Measurements from ENCODE around the gene PCDHGB4. TPM values are rescaled to one million over a fixed set of nuclear protein-coding genes. Genes with fewer than 3 reads are reported as not detected.
"Not testable (repeated sequence)": the region's sequence is repeated elsewhere in the genome, so short reads cannot be mapped to it uniquely, and the experiment has no call there.

Gene PCDHGB4
- total RNA-seq, 1 experiment from 2014 or later = 0.07 TPM

DNA sequence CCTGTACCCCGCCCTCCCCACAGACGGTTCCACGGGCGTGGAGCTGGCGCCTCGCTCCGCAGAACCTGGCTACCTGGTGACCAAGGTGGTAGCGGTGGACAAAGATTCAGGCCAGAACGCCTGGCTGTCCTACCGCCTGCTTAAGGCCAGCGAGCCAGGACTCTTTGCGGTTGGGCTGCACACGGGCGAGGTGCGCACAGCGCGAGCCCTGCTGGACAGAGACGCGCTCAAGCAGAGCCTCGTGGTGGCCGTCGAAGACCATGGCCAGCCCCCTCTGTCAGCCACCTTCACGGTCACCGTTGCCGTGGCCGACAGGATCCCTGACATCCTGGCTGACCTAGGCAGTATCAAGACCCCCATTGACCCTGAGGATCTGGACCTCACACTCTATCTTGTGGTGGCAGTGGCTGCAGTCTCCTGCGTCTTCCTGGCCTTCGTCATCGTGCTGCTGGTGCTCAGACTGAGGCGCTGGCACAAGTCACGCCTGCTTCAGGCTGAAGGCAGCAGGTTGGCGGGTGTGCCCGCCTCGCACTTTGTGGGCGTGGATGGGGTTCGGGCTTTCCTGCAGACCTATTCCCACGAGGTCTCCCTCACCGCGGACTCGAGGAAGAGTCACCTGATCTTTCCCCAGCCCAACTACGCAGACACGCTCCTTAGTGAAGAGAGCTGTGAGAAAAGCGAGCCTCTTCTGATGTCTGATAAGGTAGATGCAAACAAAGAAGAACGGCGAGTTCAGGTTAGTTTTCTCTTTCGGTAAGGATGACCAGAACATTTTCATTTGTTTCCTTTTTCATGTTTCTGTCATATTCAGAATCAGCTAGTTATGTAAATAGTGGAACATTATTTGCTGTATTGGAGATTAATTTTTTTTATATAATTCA, 21.2 kb upstream of the PCDHGB4 start:
- no peak for DNase-seq (ENCODE audit: low spot score)

DNA sequence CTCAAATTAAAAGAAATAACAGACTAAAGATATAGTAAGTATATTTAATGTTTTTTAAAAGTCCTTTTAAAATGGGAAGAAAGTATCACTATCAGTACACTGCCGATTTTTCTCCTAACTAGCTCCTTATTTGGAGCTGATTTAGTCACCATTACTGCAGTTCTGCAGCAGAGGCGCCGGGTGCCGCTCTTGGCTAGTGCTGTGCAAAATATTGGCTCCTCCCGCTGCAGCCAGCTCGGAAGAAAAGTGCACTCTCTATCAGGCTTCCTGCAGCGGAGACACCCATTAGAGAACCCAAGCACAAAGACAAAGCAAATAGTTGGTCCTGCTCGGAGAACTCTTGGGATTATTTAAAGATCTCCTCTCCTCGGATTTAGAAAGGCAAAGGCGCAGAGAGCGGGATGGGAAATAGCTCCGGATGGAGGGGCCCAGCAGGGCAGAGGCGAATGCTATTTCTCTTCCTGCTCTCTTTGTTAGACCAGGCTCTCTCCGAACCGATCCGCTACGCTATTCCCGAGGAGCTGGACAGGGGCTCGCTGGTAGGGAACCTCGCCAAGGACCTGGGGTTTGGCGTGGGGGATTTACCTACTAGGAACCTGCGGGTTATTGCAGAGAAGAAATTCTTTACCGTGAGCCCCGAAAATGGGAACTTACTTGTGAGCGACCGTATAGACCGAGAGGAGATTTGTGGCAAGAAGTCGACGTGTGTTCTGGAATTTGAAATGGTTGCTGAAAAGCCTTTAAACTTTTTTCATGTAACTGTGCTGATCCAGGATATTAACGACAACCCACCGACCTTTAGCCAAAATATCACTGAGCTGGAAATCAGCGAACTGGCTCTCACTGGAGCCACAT, 17.3 kb upstream of the PCDHGB4 start, which contains the start of gene PCDHGB3:
PCDHGB3 (plus strand) TSS at position 249 of the 855 bp plus-strand sequence; CDS start at position 402, 153 bp downstream.
- no peak for DNase-seq (ENCODE audit: low spot score)

DNA sequence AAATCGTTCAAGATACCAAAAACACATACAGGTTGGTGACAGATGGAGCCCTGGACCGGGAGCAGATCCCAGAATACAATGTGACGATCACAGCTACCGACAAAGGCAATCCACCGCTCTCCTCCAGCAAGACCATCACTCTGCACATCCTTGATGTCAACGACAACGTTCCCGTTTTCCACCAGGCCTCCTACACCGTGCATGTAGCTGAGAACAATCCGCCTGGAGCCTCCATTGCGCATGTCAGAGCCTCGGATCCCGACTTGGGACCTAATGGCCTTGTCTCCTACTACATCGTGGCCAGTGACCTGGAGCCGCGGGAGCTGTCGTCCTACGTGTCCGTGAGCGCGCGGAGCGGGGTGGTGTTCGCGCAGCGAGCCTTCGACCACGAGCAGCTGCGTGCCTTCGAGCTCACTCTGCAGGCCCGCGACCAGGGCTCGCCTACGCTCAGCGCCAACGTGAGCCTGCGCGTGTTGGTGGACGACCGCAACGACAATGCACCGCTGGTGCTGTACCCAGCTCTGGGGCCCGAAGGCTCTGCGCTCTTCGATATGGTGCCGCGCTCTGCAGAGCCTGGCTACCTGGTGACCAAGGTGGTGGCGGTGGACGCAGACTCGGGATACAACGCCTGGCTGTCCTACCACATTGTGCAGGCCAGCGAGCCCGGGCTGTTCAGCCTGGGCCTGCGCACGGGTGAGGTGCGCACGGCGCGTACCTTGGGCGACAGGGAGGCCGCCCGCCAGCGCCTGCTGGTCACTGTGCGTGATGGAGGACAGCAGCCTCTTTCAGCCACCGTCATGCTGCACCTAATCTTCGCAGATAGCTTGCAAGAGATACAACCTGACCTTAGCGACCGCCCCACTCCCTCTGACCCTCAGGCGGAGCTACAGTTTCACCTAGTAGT, 15.7 kb upstream of the PCDHGB4 start:
- no peak for DNase-seq (ENCODE audit: low spot score)

DNA sequence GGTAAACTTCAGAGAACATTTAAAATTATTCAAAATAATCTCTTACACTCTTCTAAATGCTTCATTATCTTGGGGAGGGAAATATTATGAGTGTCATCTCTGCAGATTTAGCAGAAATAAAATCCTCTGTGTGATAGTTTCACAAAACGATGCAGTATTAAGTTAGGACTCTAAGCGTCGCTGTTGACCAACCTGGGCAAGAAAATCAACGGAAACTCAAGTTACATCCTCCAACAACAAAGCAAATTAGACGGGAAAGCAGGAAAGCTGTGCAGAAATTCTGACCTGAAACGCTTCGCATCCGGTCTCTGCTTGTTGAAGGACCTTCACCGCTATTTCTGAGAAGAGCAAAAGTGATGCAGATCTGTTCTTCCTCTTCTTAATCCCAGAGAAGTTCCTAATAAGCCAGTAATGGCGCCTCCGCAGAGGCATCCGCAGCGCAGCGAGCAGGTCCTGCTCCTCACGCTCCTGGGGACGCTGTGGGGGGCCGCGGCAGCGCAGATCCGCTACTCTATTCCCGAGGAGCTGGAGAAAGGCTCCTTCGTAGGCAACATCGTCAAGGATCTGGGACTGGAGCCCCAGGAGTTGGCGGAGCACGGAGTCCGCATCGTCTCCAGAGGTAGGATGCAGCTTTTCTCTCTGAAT, 13.7 kb upstream of the PCDHGB4 start, which contains the start of gene PCDHGA6:
PCDHGA6 (plus strand) TSS at position 219 of the 645 bp plus-strand sequence; CDS start at position 412, 193 bp downstream.
- DNase-seq (ENCODE audit: low spot score) = no peak

DNA sequence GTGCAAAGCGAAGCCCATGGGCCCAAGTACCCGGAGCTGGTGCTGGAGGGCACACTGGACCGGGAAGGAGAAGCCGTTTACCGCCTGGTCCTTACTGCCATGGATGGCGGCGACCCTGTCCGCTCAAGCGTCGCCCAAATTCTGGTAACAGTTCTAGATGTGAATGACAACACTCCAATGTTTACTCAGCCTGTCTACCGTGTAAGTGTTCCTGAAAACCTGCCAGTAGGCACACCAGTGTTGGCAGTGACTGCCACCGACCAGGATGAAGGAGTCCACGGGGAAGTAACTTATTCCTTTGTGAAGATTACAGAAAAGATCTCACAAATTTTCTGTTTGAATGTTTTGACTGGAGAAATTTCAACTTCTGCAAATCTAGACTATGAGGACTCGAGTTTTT, 12.9 kb upstream of the PCDHGB4 start:
- DNase-seq (ENCODE audit: low spot score) = no peak

DNA sequence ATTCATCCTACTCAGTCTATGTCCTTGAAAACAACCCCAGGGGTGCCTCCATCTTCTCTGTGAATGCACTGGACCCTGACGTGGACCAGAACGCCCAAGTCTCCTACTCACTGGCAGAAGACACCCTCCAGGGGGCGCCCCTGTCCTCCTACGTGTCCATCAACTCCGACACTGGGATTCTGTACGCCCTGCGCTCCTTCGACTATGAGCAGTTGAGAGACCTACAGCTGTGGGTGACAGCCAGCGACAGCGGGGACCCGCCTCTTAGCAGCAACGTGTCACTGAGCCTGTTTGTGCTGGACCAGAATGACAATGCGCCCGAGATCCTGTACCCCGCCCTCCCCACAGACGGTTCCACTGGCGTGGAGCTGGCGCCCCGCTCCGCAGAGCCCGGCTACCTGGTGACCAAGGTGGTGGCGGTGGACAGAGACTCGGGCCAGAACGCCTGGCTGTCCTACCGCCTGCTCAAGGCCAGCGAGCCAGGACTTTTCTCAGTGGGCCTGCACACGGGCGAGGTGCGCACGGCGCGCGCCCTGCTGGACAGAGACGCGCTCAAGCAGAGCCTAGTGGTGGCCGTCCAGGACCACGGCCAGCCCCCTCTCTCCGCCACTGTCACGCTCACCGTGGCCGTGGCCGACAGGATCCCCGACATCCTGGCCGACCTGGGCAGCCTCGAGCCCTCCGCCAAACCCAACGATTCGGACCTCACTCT, 11.9 kb upstream of the PCDHGB4 start:
- not testable (repeated sequence) for DNase-seq (ENCODE audit: low spot score)

DNA sequence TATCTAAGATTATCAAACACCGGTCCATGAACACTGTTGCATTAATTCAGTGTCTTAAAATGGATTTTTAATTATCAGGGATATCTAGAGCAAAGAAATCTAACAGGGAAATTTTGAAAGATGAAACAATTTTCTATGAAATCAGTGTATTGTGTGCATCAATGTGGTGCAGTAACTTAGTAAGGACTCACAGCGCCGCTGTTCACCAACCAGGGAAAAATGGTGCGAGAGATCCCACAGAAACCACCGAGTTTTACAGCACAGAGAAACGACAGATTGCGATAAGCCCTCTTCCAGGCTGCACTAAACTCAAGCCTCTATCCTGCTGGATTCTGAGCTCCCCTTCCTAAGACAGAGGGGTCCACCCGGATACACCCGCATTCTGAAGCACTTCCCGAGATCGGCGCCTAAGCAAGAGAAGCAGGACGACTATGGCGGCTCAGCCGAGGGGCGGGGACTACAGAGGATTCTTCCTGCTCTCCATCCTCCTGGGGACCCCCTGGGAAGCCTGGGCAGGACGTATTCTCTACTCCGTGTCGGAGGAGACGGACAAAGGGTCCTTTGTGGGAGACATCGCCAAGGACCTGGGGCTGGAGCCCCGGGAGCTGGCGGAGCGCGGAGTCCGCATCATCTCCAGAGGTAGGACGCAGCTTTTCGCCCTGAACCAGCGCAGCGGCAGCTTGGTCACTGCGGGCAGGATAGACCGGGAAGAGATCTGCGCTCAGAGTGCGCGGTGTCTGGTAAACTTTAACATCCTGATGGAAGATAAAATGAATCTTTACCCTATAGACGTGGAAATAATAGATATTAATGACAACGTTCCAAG, 4.8 kb upstream of the PCDHGB4 start, which contains the start of gene PCDHGA7:
PCDHGA7 (plus strand) TSS at position 274 of the 826 bp plus-strand sequence; CDS start at position 432, 158 bp downstream.
- no peak for DNase-seq (ENCODE audit: low spot score)

DNA sequence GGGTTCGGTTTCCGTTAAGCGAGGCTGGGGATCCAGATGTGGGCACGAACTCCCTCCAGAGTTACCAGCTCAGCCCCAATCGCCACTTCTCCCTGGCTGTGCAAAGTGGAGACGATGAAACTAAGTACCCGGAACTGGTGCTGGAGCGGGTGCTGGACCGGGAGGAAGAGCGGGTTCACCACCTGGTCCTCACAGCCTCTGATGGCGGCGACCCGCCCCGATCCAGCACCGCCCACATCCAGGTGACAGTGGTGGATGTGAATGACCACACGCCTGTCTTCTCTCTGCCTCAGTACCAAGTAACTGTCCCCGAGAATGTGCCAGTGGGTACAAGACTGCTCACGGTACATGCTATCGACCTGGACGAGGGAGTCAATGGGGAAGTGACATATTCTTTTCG, 4.2 kb upstream of the PCDHGB4 start:
- DNase-seq (ENCODE audit: low spot score) = no peak

DNA sequence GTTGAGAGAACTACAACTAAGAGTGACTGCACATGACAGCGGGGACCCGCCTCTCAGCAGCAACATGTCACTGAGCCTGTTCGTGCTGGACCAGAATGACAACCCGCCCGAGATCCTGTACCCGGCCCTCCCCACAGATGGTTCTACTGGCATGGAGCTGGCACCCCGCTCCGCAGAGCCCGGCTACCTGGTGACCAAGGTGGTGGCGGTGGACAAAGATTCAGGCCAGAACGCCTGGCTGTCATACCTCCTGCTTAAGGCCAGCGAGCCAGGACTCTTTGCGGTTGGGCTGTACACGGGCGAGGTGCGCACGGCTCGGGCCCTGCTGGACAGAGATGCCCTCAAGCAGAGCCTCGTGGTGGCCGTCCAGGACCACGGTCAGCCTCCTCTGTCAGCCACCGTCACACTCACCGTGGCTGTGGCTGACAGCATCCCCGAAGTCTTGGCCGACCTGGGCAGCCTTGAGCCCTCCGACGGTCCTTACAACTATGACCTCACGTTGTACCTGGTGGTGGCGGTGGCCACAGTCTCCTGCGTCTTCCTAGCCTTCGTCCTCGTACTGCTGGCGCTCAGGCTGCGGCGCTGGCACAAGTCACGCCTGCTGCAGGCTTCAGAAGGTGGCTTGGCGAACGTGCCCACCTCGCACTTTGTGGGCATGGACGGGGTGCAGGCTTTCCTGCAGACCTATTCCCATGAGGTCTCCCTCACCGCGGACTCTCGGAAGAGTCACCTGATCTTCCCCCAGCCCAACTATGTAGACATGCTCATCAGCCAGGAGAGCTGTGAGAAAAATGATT, 2.8 kb upstream of the PCDHGB4 start:
- DNase-seq (ENCODE audit: low spot score) = no peak

DNA sequence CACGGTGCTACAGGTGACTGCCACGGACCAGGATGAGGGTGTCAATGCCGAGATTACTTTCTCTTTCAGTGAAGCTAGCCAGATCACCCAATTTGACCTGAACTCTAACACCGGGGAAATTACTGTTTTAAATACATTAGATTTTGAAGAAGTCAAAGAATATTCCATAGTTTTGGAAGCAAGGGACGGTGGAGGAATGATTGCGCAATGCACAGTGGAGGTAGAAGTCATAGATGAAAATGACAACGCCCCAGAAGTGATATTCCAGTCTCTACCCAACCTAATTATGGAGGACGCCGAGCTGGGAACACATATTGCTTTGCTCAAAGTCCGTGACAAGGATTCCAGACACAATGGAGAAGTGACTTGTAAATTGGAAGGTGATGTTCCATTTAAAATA, 1.2 kb downstream of the PCDHGB4 start:
- DNase-seq (ENCODE audit: low spot score) = no peak

DNA sequence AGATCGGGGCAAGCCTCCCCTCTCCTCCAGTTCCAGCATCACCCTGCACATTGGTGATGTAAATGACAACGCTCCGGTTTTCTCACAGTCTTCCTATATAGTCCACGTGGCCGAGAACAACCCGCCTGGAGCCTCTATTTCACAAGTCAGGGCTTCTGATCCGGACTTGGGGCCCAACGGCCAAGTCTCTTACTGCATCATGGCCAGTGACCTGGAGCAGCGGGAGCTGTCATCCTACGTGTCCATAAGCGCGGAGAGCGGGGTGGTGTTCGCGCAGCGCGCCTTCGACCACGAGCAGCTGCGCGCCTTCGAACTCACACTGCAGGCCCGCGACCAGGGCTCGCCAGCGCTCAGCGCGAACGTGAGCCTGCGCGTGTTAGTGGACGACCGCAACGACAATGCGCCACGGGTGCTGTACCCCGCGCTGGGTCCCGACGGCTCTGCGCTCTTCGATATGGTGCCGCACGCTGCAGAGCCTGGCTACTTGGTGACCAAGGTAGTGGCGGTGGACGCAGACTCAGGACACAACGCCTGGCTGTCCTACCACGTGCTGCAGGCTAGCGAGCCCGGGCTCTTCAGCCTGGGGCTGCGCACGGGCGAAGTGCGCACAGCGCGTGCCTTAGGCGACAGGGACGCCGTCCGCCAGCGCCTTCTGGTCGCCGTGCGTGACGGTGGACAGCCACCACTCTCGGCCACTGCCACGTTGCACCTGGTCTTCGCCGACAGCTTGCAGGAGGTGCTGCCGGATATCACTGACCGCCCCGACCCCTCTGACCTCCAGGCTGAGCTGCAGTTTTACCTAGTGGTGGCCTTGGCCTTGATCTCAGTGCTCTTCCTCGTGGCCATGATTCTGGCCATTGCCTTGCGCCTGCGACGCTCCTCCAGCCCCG, 1.9 kb downstream of the PCDHGB4 start:
- DNase-seq (ENCODE audit: low spot score) = no peak

DNA sequence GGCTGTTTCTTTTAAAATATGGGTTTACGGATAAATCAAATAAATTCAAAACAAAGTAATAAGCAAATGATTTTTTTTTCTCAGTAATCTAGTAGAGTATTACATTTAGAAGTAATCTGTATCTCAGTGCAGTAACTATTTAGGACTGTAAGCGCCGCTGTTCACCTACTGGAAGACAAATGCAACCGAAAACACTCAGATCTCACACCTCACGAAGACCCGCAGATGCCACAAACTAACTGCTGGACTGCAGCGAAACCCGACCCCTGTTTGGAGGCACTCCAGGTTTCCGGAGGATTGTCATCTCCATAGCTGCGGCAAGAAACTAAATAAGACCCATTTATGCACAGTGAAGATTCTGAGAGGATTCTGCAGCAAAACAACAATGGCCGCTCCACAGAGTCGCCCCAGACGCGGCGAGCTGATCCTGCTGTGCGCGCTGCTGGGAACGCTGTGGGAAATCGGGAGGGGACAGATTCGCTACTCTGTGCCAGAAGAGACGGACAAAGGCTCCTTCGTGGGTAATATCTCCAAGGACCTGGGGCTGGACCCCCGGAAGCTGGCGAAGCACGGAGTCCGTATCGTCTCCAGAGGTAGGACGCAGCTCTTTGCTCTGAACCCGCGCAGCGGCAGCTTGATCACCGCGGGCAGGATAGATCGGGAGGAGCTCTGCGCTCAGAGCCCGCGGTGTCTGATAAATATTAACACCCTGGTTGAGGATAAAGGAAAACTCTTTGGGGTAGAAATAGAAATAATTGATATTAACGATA, 5.1 kb downstream of the PCDHGB4 start, which contains the start of gene PCDHGA8:
PCDHGA8 (plus strand) TSS at position 205 of the 770 bp plus-strand sequence; CDS start at position 386, 181 bp downstream.
- DNase-seq (ENCODE audit: low spot score) = no peak

DNA sequence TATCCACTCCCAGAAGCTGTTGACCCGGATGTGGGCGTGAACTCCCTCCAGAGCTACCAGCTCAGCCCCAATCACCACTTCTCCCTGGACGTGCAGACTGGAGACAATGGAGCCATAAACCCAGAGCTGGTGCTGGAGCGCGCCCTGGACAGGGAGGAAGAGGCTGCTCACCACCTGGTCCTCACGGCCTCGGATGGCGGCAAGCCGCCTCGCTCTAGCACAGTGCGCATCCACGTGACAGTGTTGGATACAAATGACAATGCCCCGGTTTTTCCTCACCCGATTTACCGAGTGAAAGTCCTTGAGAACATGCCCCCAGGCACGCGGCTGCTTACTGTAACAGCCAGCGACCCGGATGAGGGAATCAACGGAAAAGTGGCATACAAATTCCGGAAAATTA, 5.8 kb downstream of the PCDHGB4 start:
- DNase-seq (ENCODE audit: low spot score) = no peak

DNA sequence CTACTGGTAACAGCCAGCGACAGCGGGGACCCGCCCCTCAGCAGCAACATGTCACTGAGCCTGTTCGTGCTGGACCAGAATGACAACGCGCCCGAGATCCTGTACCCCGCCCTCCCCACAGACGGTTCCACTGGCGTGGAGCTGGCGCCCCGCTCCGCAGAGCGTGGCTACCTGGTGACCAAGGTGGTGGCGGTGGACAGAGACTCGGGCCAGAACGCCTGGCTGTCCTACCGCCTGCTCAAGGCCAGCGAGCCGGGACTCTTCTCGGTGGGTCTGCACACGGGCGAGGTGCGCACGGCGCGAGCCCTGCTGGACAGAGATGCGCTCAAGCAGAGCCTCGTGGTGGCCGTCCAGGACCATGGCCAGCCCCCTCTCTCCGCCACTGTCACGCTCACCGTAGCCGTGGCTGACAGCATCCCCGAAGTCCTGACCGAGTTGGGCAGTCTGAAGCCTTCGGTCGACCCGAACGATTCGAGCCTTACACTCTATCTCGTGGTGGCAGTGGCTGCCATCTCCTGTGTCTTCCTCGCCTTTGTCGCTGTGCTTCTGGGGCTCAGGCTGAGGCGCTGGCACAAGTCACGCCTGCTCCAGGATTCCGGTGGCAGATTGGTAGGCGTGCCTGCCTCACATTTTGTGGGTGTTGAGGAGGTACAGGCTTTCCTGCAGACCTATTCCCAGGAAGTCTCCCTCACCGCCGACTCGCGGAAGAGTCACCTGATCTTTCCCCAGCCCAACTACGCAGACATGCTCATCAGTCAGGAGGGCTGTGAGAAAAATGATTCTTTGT, 7.1 kb downstream of the PCDHGB4 start:
- DNase-seq (ENCODE audit: low spot score) = not testable (repeated sequence)

DNA sequence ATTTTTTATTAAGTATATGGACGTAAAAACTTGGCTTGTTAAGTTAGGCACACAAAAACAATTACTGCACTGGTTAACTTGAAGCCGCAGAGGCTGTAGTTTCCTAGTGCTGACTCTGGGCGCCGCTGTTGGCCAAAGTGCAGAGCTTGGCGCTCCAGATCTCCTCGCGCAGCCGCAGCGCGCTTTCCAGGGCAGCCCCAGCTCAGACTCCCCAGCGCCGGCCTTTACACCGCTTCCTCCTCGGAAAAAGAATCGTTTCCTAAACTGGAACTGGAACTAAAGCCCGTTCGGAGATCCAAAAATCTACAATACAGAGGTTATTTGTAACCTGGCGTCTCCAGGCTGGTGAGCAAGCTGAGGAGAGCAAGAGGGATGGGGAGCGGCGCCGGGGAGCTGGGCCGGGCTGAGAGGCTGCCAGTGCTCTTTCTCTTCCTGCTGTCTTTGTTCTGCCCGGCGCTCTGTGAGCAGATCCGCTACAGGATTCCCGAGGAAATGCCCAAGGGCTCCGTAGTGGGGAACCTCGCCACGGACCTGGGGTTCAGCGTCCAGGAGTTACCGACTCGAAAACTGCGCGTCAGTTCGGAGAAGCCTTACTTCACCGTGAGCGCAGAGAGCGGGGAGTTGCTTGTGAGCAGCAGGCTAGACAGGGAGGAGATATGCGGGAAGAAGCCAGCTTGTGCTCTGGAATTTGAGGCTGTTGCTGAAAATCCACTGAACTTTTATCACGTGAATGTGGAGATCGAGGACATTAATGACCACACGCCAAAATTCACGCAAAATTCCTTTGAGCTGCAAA, 10.5 kb downstream of the PCDHGB4 start, which contains the start of gene PCDHGB5:
PCDHGB5 (plus strand) TSS at position 192 of the 796 bp plus-strand sequence; CDS start at position 373, 181 bp downstream.
- not testable (repeated sequence) for DNase-seq (ENCODE audit: low spot score)

Data from A172 (cell line).